ENCODE data around the gene LPP.

LPP gene

DNA sequence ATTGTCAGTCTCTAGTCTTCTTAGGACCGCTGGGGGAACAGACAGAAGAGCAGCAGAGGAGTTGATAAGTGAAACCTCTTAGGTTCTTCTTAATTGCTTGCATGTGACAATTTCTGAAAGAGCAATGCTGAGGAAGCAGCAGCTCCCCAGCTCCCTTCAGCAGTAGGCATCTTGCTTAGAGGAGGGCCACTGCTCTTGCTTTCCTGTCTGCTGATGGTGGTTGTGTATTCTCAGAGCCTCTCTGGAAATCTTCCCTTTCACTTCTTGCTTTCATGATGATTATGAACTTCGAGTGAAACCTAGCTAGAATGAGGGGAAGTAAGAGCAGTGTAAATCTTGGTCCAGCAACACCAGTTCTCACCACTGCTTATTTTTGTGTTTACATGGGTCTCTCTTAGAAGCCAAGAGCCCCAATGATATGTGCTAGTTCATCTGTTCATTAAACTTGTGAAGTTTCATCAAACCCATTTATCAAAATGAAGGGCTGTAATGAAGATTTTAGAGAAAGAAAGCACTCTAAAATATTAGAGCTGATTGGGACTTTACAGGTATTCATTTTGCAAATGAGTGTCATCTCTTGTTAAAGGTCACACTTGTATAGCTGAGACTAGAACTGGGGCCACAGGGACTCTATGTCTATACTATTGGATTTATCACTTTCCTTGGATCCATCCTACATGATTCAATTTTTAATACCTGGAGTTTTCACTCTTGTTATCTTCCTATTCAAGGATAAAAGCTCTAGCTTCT lies 246.7 kb downstream of the LPP start:
- Histone ChIP-seq H3K4me1 (ENCODE audit: control insufficient read depth, insufficient read depth, low read length, poor library complexity, severe bottlenecking) (no peaks in the 10 kb centered on the region), H3K36me3 (ENCODE audit: control insufficient read depth, insufficient read depth, low read length) (peaks cover under 1% of the 10 kb centered on the region), H3K27ac (ENCODE audit: low read depth, low read length, severe bottlenecking) (no peak overlapping the region), H3K4me3 (ENCODE audit: extremely low read depth, insufficient read depth, low read length, poor library complexity, severe bottlenecking) (no peak overlapping the region), H3K9me3 (ENCODE audit: control insufficient read depth, low read length) (no peaks in the 10 kb centered on the region)
- WGBS, 2 experiments (ENCODE audit: insufficient coverage in 2 of 2) = 80 to 100% methylated on average over 1 of the region's 2 CpGs

DNA sequence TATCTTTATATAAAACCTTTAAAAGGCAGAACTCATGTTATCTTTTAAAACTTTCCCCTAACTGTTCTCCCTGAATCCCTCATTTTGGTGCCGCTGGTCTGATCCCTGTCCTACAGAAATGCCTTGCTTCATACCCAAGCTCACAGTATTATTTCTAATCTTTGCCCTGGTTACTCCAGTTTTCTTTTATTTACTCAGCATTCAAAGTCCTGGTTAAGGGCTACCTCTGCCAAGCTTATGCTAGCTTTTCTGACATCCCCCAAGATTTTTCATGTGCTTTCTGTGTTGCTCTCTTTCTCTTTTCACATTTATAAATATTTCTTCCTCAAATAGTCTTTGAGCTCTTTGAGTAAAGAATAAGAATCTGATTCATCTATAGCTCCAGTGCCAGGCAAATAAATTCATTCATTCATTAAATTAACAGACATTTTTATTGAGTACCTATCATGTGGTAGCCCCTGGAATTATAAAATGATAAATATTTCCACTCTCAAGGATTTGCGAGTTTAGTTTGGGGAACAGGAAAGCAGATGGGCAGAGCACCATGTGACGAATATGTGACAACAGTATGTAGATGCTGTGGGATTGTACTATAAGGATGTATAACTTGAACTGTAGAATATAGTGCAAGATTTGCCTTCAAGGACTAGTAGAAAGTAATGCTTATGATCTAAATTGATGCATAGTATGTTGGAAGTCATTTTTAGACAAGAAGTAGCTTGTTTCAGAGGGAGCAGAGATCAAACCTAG lies 247.5 kb downstream of the LPP start:
- peaks cover 8% of the 10 kb centered on the region for H3K36me3 ChIP-seq (ENCODE audit: control insufficient read depth, insufficient read depth, low read length)
- WGBS, 2 experiments (ENCODE audit: insufficient coverage in 2 of 2) = 88 to 100% methylated on average over 2 to 3 of the region's 3 CpGs
- H3K4me1 ChIP-seq (ENCODE audit: control insufficient read depth, insufficient read depth, low read length, poor library complexity, severe bottlenecking) = no peaks in the 10 kb centered on the region
- H3K9me3 ChIP-seq (ENCODE audit: control insufficient read depth, low read length) = no peaks in the 10 kb centered on the region
- no peak overlapping the region for H3K27ac ChIP-seq (ENCODE audit: low read depth, low read length, severe bottlenecking)
- H3K4me3 ChIP-seq (ENCODE audit: extremely low read depth, insufficient read depth, low read length, poor library complexity, severe bottlenecking) = no peak overlapping the region

DNA sequence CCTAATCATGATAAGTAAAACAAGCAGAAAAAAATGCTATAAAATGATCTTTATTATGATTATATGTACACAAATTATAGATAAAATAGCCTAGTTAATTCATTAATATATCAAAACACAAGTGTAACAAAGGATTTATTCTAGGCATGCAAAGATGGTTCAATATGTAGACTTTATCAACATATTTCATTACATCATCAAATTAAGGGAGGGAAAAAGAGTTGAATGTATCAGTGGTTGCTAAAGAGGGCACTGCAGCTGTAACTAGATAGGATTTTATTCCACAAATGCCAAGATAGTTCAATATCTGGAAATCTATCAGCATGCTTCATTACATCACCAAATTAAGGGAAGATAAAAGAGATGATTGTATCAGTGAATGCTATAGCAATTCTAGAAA lies 248.3 kb downstream of the LPP start:
- H3K4me1 ChIP-seq (ENCODE audit: control insufficient read depth, insufficient read depth, low read length, poor library complexity, severe bottlenecking) = peaks cover 3% of the 10 kb centered on the region
- H3K4me3 ChIP-seq (ENCODE audit: extremely low read depth, insufficient read depth, low read length, poor library complexity, severe bottlenecking) = no peak overlapping the region
- no peaks in the 10 kb centered on the region for H3K9me3 ChIP-seq (ENCODE audit: control insufficient read depth, low read length)
- H3K27ac ChIP-seq (ENCODE audit: low read depth, low read length, severe bottlenecking) = no peak overlapping the region
- peaks cover 14% of the 10 kb centered on the region for H3K36me3 ChIP-seq (ENCODE audit: control insufficient read depth, insufficient read depth, low read length)

DNA sequence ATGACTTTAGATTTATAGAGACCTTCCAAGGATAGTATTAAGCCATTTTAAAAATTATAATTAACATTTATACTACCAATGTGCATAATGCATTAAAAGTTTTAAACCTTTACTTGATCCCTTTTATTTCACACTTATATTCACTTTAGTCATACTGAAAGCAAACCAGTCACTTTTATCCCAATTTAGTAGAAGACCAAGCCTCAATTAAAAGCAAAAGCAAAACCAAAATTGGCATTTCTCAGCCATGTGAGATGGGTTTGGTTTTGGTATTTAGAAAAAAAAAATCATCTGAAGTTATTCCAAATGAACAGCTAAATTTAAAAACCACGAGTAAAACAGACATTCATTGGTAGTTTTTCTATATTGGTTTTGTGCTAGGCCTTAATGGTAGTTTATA lies 249.4 kb downstream of the LPP start:
- Histone ChIP-seq H3K4me3 (ENCODE audit: extremely low read depth, insufficient read depth, low read length, poor library complexity, severe bottlenecking) (no peak overlapping the region), H3K36me3 (ENCODE audit: control insufficient read depth, insufficient read depth, low read length) (peaks cover 25% of the 10 kb centered on the region), H3K27ac (ENCODE audit: low read depth, low read length, severe bottlenecking) (no peak overlapping the region), H3K9me3 (ENCODE audit: control insufficient read depth, low read length) (no peaks in the 10 kb centered on the region), H3K4me1 (ENCODE audit: control insufficient read depth, insufficient read depth, low read length, poor library complexity, severe bottlenecking) (peaks cover 4% of the 10 kb centered on the region)
- WGBS, 2 experiments (ENCODE audit: insufficient coverage in 2 of 2) = 100% methylated on average over 1 of the region's 1 CpG; no CpG with 5 or more reads in 1 of the 2 experiments

DNA sequence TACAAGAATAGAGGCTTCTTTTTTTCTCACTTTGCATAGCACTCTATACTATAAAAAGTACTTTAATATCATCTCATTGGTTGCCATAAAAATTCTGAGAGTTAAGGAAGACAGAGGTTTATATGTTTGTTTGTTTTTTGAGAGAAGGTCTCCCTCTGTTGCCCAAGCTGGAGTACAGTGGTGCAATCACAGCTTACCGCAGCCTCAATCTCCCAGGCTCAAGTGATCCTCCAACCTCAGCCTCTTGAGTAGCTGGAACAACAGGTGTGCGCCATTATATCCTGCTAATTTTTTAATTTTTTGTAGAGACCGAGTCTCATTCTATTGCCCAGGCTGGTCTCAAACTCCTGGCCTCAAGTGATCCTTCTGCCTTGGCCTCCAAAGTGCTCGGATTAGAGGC lies 250.2 kb downstream of the LPP start:
- Histone ChIP-seq H3K4me3 (ENCODE audit: extremely low read depth, insufficient read depth, low read length, poor library complexity, severe bottlenecking) (no peak overlapping the region), H3K36me3 (ENCODE audit: control insufficient read depth, insufficient read depth, low read length) (peaks cover 32% of the 10 kb centered on the region), H3K4me1 (ENCODE audit: control insufficient read depth, insufficient read depth, low read length, poor library complexity, severe bottlenecking) (peaks cover 4% of the 10 kb centered on the region), H3K27ac (ENCODE audit: low read depth, low read length, severe bottlenecking) (no peak overlapping the region), H3K9me3 (ENCODE audit: control insufficient read depth, low read length) (no peaks in the 10 kb centered on the region)
- 93 to 96% methylated on average over 4 of the region's 4 CpGs for WGBS, 2 experiments (ENCODE audit: insufficient coverage in 2 of 2)

DNA sequence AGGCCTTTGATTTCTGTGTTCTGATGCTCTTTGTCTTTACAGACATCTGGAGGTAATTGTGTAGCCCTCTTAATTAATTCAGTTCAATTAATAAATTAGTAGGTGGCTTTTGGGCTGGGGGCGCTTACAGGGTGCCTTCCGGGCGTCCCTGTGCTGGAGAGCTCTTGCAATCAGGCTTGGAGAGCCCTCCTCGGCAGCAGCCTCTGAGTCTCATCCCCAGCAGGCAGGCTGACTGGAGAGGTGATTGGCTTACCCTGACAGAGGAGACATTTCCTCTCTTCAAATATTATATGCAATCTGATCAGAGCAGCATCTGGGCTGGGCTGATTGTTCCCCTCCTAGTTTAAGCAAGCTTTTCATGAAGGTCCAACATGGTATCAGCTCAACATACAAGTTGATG lies 250.7 kb downstream of the LPP start:
- no peak overlapping the region for H3K27ac ChIP-seq (ENCODE audit: low read depth, low read length, severe bottlenecking)
- peaks cover 35% of the 10 kb centered on the region for H3K36me3 ChIP-seq (ENCODE audit: control insufficient read depth, insufficient read depth, low read length)
- peaks cover 4% of the 10 kb centered on the region for H3K4me1 ChIP-seq (ENCODE audit: control insufficient read depth, insufficient read depth, low read length, poor library complexity, severe bottlenecking)
- H3K4me3 ChIP-seq (ENCODE audit: extremely low read depth, insufficient read depth, low read length, poor library complexity, severe bottlenecking) = no peak overlapping the region
- WGBS, 2 experiments (ENCODE audit: insufficient coverage in 2 of 2) = 100% methylated on average over 2 to 3 of the region's 4 CpGs
- H3K9me3 ChIP-seq (ENCODE audit: control insufficient read depth, low read length) = no peaks in the 10 kb centered on the region

- Histone ChIP-seq H3K9me3 (ENCODE audit: control insufficient read depth, low read length) (no peaks in the 10 kb centered on the region), H3K4me1 (ENCODE audit: control insufficient read depth, insufficient read depth, low read length, poor library complexity, severe bottlenecking) (peaks cover 4% of the 10 kb centered on the region), H3K36me3 (ENCODE audit: control insufficient read depth, insufficient read depth, low read length) (peaks cover 44% of the 10 kb centered on the region), H3K27ac (ENCODE audit: low read depth, low read length, severe bottlenecking) (no peak overlapping the region), H3K4me3 (ENCODE audit: extremely low read depth, insufficient read depth, low read length, poor library complexity, severe bottlenecking) (no peak overlapping the region)
- WGBS, 2 experiments (ENCODE audit: insufficient coverage in 2 of 2) = 75 to 100% methylated on average over 2 to 4 of the region's 6 CpGs
Observed at GRCh38 chr3:188407158-188407880, 253.4 kb downstream of the LPP start.

DNA sequence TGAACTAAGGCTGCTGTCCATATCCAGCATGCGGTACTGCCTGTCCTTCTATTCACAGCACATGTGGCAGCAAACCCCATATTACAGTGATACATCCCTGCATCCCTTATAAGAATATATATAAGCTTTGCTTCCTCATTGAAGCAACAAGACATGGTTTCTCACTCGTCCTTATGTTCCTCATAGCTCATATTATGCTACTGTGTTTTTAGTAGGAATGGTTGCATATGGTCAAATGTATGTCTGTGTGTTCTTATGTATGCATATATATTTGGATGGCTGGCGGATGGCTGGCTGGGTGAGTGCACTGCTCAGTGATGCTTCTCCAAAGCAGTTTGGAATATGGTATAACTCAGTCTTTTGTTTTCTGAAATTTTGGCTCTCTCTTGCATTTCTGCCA lies 254.9 kb downstream of the LPP start:
- Histone ChIP-seq H3K4me1 (ENCODE audit: control insufficient read depth, insufficient read depth, low read length, poor library complexity, severe bottlenecking) (peaks cover 4% of the 10 kb centered on the region), H3K27ac (ENCODE audit: low read depth, low read length, severe bottlenecking) (no peak overlapping the region), H3K9me3 (ENCODE audit: control insufficient read depth, low read length) (no peaks in the 10 kb centered on the region), H3K36me3 (ENCODE audit: control insufficient read depth, insufficient read depth, low read length) (peaks cover 44% of the 10 kb centered on the region), H3K4me3 (ENCODE audit: extremely low read depth, insufficient read depth, low read length, poor library complexity, severe bottlenecking) (no peak overlapping the region)
- 86 to 100% methylated on average over 1 of the region's 3 CpGs for WGBS, 2 experiments (ENCODE audit: insufficient coverage in 2 of 2)

GRCh38 chr3:188411750-188412149 lies 257.8 kb downstream of the LPP start:
- H3K36me3 ChIP-seq (ENCODE audit: control insufficient read depth, insufficient read depth, low read length) = peaks cover 33% of the 10 kb centered on the region

GRCh38 chr3:188415196-188415595 lies 261.2 kb downstream of the LPP start:
- Histone ChIP-seq H3K27ac (ENCODE audit: low read depth, low read length, severe bottlenecking) (no peak overlapping the region), H3K36me3 (ENCODE audit: control insufficient read depth, insufficient read depth, low read length) (peaks cover 4% of the 10 kb centered on the region), H3K4me1 (ENCODE audit: control insufficient read depth, insufficient read depth, low read length, poor library complexity, severe bottlenecking) (no peaks in the 10 kb centered on the region), H3K4me3 (ENCODE audit: extremely low read depth, insufficient read depth, low read length, poor library complexity, severe bottlenecking) (no peak overlapping the region), H3K9me3 (ENCODE audit: control insufficient read depth, low read length) (no peaks in the 10 kb centered on the region)
- 100% methylated on average over 1 to 3 of the region's 3 CpGs for WGBS, 2 experiments (ENCODE audit: insufficient coverage in 2 of 2)

More at GRCh38 chr3:188411750-188412149, 257.8 kb downstream of the LPP start:
- H3K27ac ChIP-seq (ENCODE audit: low read depth, low read length, severe bottlenecking) = no peak overlapping the region
- no peaks in the 10 kb centered on the region for H3K9me3 ChIP-seq (ENCODE audit: control insufficient read depth, low read length)
- H3K4me1 ChIP-seq (ENCODE audit: control insufficient read depth, insufficient read depth, low read length, poor library complexity, severe bottlenecking) = peaks cover 4% of the 10 kb centered on the region
- no peak overlapping the region for H3K4me3 ChIP-seq (ENCODE audit: extremely low read depth, insufficient read depth, low read length, poor library complexity, severe bottlenecking)
- WGBS, 2 experiments (ENCODE audit: insufficient coverage in 2 of 2) = no CpG with 5 or more reads among the region's 2 CpGs

All from mesodermal cell (in vitro differentiated cells).